GM12892 (cell line): ENCODE results near the gene BLOC1S1.

Experiments used
- POLR2A ChIP-seq: IDR thresholded peaks from 2 replicates; pipeline ENCODE4 v1.6.1; 2011; ENCODE audit warnings: low read depth, low read length, control low read depth
- POLR2AphosphoS5 ChIP-seq: IDR thresholded peaks from 2 replicates; pipeline ENCODE4 v1.6.1; 2011; ENCODE audit warnings: low read depth, low read length, control low read depth

GRCh38 chr12:55746174-55746912 is 30.5 kb downstream of the BLOC1S1 start:
- TF ChIP-seq POLR2A (no peak), POLR2AphosphoS5 (no peak)
